NCI-H1930 (cell line): ENCODE results near the gene JMJD1C.

ENCODE experiments used
- DNase-seq, 2 experiments: peaks; one replicate each; lab custom pipeline; 2025; lab: John Stamatoyannopoulos, UW

The JMJD1C gene

GRCh38 chr10:63123727-63124362 lies 341.9 kb downstream of the JMJD1C start:
- DNase-seq: no peak

- DNase-seq: no peak
Observed at GRCh38 chr10:63120554-63120953, 345.2 kb downstream of the JMJD1C start.

GRCh38 chr10:63119041-63119440 lies 346.7 kb downstream of the JMJD1C start:
- no peak for DNase-seq
